OCI-LY7 (cell line): Measurements from ENCODE around the gene KIF26A.

Source experiments
- CTCF ChIP-seq: fragments of 200-600 bp; sonication (generic); conservative IDR thresholded peaks from 2 replicates; pipeline ENCODE4 v1.5.1; 2014; ENCODE audit warnings: mild to moderate bottlenecking, antibody characterized with exemption, low read length, moderate library complexity, mixed read lengths
- EZH2phosphoT487 ChIP-seq: fragments of 200-600 bp; sonication (generic); IDR thresholded peaks from 2 replicates; pipeline ENCODE4 v1.6.1; 2018; ENCODE audit warnings: low read depth, borderline replicate concordance, mild to moderate bottlenecking, mixed run types, antibody characterized with exemption, low read length, moderate library complexity, mixed read lengths

GRCh38 chr14:104104076-104104901 lies 34.1 kb upstream of the KIF26A start:
- TF ChIP-seq CTCF = no peak
- TF ChIP-seq EZH2phosphoT487 = no peak
